CD4-positive, alpha-beta T cell treated with Interleukin-1 beta for 1 hour (primary cell): ENCODE results near the gene SLC13A5.
"Not testable (repeated sequence)": the region's sequence is repeated elsewhere in the genome, so short reads cannot be mapped to it uniquely, and the experiment has no call there.

Experiments
- DNase-seq, 2 donors: peaks; one replicate each; pipeline ENCODE4 v3.0.0-alpha.2; 2020 to 2022

The SLC13A5 gene

DNA sequence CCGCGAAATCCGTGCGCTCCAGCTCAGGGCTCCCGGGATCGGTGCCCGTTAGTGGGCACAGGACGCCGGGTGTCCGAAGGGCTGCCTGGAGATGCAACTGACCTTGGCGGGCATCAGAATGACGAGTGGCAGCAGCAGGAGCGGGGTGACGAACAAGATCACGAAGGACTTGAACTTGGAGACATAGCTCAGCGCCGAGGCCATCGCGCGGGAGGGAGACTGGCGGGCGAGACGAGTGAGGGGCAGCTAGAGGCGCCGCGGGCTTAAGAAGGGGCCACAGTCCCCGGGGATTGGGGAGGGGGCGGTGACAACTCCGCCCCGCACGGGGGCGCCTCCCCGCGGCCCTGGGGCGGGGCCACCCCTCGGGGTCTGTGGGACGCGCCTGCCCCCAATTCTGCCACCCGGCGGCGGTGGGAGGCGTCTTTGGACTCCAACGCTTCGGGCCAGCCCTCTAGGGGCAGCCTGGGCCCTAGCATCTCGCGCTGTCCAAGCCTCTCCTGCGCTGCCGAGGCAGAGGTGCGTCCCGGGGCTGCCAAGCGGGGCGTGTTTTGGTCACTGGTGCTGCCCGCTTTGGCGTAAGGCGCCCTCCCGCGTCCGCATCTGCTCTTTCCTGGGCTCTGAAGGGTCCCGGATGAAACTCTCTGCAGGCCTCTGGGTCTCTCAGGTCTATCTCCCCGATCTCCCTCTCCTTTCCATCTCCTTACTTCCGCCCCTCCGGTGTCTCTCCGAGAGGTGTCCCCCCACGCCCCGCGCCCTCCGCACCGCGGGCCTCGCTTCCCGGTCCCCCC lies at the start of gene SLC13A5:
SLC13A5 (minus strand) TSS at position 240 of the 788 bp plus-strand sequence; CDS start at position 204, 36 bp downstream.
- DNase-seq, result peak in 1 of 2 donors; percentile 2

GRCh38 chr17:6761779-6762178 lies 48.6 kb upstream of the SLC13A5 start:
- DNase-seq, result no peak

DNA sequence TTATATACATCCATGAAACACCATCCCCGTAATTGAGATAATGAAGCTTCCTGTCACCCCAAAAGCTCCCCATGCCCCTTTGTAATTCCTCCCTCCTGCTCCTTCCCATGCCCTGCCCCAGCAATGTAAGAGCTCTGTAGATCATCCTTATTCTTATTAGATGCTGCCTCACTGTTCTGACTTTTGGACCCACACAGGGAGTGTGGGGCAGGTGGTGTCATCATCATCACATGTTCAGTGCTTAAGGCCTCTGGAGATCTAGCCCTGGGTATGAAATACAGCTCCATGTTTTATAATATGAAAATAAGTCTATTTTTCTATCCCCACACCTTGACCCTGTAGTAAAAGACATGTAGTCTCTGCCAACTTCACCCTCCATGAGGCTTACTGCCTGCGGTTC lies 44.6 kb upstream of the SLC13A5 start:
- DNase-seq, result no peak

GRCh38 chr17:6756425-6757031 lies 43.4 kb upstream of the SLC13A5 start:
- no peak for DNase-seq

GRCh38 chr17:6755731-6756184 lies 42.6 kb upstream of the SLC13A5 start, which contains the start of gene XAF1:
TSS of gene XAF1 (plus strand) at chr17:6756046. CDS start at chr17:6756079, 33 bp downstream.
- peak; percentile 47 to 59 for DNase-seq

- DNase-seq, result no peak
Measured at GRCh38 chr17:6755281-6755680, 42.1 kb upstream of the SLC13A5 start.

GRCh38 chr17:6753546-6753945 lies 40.4 kb upstream of the SLC13A5 start:
- DNase-seq, result no peak

GRCh38 chr17:6753006-6753445 lies 39.9 kb upstream of the SLC13A5 start:
- peak; percentile 45 to 69 for DNase-seq

DNA sequence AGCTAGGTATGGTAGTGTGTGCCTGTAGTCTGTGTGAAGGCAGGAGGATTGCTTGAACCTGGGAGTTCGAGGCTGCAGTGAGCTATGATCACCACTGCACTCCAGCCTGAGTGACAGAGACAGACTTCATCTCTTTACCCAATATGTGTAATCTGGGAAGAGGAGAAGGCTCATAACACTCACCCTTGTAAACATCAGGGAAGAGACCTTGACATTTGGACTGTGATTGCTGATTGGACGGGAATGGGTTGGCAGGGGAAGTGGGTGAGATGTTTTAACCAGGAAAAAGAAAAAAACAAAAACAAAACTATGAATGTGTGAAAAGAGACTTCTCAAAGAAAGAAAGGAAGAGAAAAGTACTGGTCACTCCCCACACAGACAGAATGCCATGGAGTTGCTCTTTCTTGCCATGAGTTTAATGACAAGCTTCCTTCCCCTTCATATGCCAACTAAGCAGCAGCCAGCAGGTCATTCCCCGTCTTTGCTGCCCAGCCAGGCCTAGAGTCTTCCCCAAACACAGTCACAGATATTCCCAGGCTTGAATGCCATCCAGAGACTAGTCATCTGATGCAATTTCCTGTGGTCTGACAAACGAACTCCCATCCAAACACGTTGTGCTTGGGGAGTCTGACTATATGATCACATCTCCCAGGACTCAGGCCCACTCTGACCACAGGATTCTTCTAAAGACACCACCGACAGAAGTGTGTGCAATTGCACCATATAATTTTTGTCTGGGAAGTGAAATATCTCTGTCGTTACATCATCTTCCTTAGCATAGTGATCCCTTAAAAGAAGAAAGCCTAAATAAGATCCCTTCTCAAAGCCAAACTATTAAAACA lies 39.1 kb upstream of the SLC13A5 start:
- DNase-seq, result no peak

- peak in 1 of 2 donors; percentile 20 for DNase-seq
Measured at GRCh38 chr17:6749519-6749918, 36.4 kb upstream of the SLC13A5 start.

DNA sequence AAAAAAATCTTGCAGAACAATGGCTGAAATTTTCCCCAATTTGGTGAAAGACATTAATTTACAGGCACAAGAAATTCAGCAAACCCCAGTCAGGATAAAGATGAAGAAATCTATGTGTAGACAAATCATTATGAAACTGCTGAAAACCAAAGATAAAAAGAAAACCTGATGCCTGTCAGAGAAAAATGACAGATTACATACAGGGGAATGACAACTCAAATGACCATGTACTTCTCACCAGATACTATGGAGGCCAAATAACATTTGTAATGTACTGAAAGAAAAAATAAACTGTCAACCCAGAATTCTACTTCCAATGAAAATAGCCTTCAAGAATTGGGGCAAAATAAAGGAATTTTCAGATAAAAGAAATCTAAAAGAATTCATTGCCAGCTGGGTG lies 35.4 kb upstream of the SLC13A5 start:
- no peak for DNase-seq

DNA sequence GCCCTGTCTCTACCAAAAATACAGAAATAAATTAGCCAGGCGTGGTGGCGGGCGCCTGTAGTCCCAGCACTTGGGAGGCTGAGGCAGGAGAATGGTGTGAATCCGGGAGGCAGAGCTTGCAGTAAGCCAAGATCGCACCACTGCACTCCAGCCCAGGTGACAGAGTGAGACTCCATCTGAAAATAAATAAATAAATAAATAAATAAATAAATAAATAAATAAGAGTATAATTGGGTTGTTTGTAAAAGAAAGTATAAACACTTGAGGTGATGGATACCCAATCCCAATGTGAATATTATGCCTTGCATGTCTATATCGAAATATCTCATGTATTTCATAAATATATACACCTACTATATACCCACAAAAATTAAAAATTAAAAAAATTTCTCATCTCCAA lies 33.5 kb upstream of the SLC13A5 start:
- DNase-seq, result not testable (repeated sequence)

- no peak for DNase-seq
Measured at GRCh38 chr17:6729531-6729930, 16.4 kb upstream of the SLC13A5 start.

- DNase-seq, result no peak
Measured at GRCh38 chr17:6724009-6724408, 10.8 kb upstream of the SLC13A5 start.

DNA sequence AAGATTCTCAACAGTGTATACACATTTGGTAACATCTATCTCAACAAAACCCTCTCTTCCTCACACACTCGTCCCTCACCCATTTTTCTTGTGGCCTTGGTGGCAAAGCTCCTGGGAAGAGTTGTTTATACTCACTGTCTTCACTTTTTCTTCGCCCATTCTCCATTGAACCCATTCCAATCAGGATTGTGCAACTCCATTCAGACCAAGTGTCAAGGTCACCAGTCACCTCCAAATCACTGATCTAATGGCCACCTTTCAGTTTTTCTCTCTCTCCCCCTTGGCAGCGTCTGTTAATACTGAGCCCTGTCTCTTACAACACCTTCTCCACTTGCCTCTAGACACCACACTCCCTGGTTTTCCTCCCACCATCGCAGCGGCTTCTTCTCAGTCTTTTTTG lies 8.6 kb upstream of the SLC13A5 start:
- DNase-seq, result no peak

- no peak for DNase-seq
Measured at GRCh38 chr17:6716736-6717135, 3.6 kb upstream of the SLC13A5 start.

GRCh38 chr17:6714315-6714874 lies 1.2 kb upstream of the SLC13A5 start:
- DNase-seq, result no peak

DNA sequence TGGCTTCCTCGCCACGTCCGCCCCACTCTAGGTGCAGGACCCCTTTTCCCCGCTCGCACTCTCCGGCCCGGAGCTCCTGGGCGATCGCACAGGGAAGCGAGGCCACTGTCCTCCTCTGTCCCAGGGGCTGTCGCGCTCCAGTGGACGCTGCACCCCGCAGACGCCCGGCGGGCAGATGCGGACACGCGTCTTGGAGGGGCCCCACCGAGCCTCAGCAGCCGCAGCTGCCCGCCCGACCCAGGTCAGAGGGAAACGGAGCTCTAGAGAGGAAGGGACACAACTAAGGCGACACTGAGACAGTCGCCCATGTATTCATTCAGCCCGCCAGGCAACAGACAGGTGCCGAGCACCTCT lies 726 bp upstream of the SLC13A5 start:
- DNase-seq, result no peak

DNA sequence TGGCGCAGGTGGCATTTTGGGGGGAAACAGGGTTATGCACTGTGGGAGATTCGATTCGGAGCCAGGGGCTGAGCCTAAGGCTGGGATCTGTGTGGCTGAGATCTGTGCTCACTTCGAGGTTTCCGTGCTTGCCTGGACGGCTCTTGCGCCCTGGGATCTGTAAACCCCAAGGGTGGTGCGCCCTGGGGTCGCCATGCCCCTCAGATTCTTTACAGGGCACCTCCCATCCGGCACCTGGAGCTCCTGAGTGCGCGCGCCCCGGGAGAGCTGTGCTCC lies 377 bp downstream of the SLC13A5 start:
- no peak for DNase-seq

GRCh38 chr17:6712058-6712853 lies 913 bp downstream of the SLC13A5 start:
- DNase-seq, result no peak

- no peak for DNase-seq
Measured at GRCh38 chr17:6711681-6712057, 1.5 kb downstream of the SLC13A5 start.

GRCh38 chr17:6711081-6711674 lies 2.0 kb downstream of the SLC13A5 start:
- DNase-seq, result no peak
